ENCODE results near the gene EPHB6.

DNA sequence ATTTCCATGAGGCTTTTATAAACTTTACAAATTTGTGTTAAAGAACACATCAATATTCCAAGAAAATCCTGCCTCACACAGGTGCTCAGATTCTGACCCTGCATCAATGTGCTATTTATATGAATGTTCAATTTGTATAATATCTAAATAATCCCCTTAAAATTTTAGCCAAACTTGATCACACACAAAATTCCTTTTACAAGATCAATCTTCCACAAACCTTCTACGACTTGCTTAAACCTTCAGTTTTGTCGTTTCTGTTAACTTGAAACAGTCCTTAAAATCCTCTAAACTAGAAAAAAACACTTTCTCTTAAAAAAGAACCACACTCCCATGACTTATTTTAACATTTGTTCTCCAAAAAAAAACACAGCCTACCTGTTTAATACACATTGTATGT lies 50.9 kb downstream of the EPHB6 start:
- no peak for TF ChIP-seq POLR2A (IDR thresholded peaks at IDR 0.05)
- TF ChIP-seq, protein P1, sequence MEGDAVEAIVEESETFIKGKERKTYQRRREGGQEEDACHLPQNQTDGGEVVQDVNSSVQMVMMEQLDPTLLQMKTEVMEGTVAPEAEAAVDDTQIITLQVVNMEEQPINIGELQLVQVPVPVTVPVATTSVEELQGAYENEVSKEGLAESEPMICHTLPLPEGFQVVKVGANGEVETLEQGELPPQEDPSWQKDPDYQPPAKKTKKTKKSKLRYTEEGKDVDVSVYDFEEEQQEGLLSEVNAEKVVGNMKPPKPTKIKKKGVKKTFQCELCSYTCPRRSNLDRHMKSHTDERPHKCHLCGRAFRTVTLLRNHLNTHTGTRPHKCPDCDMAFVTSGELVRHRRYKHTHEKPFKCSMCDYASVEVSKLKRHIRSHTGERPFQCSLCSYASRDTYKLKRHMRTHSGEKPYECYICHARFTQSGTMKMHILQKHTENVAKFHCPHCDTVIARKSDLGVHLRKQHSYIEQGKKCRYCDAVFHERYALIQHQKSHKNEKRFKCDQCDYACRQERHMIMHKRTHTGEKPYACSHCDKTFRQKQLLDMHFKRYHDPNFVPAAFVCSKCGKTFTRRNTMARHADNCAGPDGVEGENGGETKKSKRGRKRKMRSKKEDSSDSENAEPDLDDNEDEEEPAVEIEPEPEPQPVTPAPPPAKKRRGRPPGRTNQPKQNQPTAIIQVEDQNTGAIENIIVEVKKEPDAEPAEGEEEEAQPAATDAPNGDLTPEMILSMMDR (IDR thresholded peaks at IDR 0.05), result no peak
